Smooth muscle cell (in vitro differentiated cells): Measurements from ENCODE around the gene RASA3. TPM values are rescaled to one million over a fixed set of nuclear protein-coding genes. Genes with fewer than 3 reads are reported as not detected.

Source experiments
- DNase-seq: peaks from one replicate; lab custom pipeline; 2025; ENCODE audit not compliant: unreplicated experiment; lab: John Stamatoyannopoulos, UW
- H2AFZ ChIP-seq: fragments of 200-600 bp; sonication (generic); 2 replicates; pipeline ENCODE4 v1.6.0; 2016; ENCODE audit warnings: antibody characterized with exemption, low read depth, mild to moderate bottlenecking
- H3F3A ChIP-seq: fragments of 200-600 bp; sonication (generic); 2 replicates; pipeline ENCODE4 v1.6.0; 2017; ENCODE audit warnings: antibody characterized with exemption, low read depth
- H3K27ac ChIP-seq: fragments of 200-600 bp; sonication (generic); 2 replicates; pipeline ENCODE4 v1.5.1; 2016; ENCODE audit warnings: low read depth, mild to moderate bottlenecking
- H3K27me3 ChIP-seq: fragments of 200-600 bp; sonication (generic); 2 replicates; pipeline ENCODE4 v1.6.1; 2016; ENCODE audit warnings: low read depth, mild to moderate bottlenecking
- H3K36me3 ChIP-seq: fragments of 200-600 bp; sonication (generic); 2 replicates; pipeline ENCODE4 v1.5.1; 2016; ENCODE audit warnings: low read depth
- H3K4me1 ChIP-seq: fragments of 200-600 bp; sonication (generic); 2 replicates; pipeline ENCODE4 v1.5.1; 2016; ENCODE audit warnings: low read depth
- H3K4me2 ChIP-seq: fragments of 200-600 bp; sonication (generic); 2 replicates; pipeline ENCODE4 v1.6.0; 2016; ENCODE audit warnings: mild to moderate bottlenecking
- H3K4me3 ChIP-seq: fragments of 200-600 bp; sonication (generic); 2 replicates; pipeline ENCODE4 v1.5.1; 2016; ENCODE audit warnings: mild to moderate bottlenecking
- H3K79me2 ChIP-seq: fragments of 200-600 bp; sonication (generic); 2 replicates; pipeline ENCODE4 v1.6.0; 2016; ENCODE audit warnings: low read depth, mild to moderate bottlenecking
- H3K9ac ChIP-seq: fragments of 200-600 bp; sonication (generic); 2 replicates; pipeline ENCODE4 v1.6.0; 2016; ENCODE audit warnings: low read depth
- H3K9me3 ChIP-seq: fragments of 200-600 bp; sonication (generic); replicated peaks from 2 replicates; pipeline ENCODE4 v1.5.1; 2016; ENCODE audit warnings: low read depth
- H4K20me1 ChIP-seq: fragments of 200-600 bp; sonication (generic); 2 replicates; pipeline ENCODE4 v1.6.0; 2016; ENCODE audit warnings: low read depth
- WGBS: methylation state at CpG from one replicate; pipeline ENCODE4 v1.1.7; 2016; ENCODE audit warnings: low lambda C conversion rate; 5-methylcytosine and 5-hydroxymethylcytosine counted together
- polyA plus RNA-seq: library from polyadenylated mRNA; unstranded; fragments of >200 nt; fragmentation: Nextera tagmentation; extraction: Ambion mirVana; gene quantifications from 2 replicates; pipeline ENCODE4 v1.2.1, GENCODE V29; 2016
- total RNA-seq: library from RNA; depleted of rRNA; stranded (reverse); fragments of >200 nt; gene quantifications from 2 replicates; pipeline ENCODE4 v1.2.3, GENCODE V29; 2014
- TF ChIP-seq, protein P1 (sequence below): fragments of 200-600 bp; sonication (generic); IDR thresholded peaks from 2 replicates; pipeline ENCODE4 v1.5.1; 2017; ENCODE audit warnings: borderline replicate concordance, mild to moderate bottlenecking, antibody characterized with exemption; ENCODE audit not compliant: insufficient read depth, poor library complexity, severe bottlenecking

The RASA3 gene
- total and polyA plus RNA-seq, 2 experiments from 2014 or later: 21.3 to 26.8 TPM

GRCh38 chr13:113939129-113939943 is 193.1 kb downstream of the RASA3 start:
- Histone ChIP-seq H3K9ac (no peak overlapping the region), H3K4me1 (no peaks in the 10 kb centered on the region), H3F3A (no peaks in the 10 kb centered on the region), H3K27ac (no peak overlapping the region), H4K20me1 (no peaks in the 10 kb centered on the region), H3K4me3 (no peak overlapping the region), H3K79me2 (no peaks in the 10 kb centered on the region), H2AFZ (no peak overlapping the region), H3K4me2 (no peak overlapping the region), H3K27me3 (no peaks in the 10 kb centered on the region), H3K36me3 (no peaks in the 10 kb centered on the region), H3K9me3 (no peaks in the 10 kb centered on the region)
- DNase-seq: no peak
- TF ChIP-seq, protein P1, sequence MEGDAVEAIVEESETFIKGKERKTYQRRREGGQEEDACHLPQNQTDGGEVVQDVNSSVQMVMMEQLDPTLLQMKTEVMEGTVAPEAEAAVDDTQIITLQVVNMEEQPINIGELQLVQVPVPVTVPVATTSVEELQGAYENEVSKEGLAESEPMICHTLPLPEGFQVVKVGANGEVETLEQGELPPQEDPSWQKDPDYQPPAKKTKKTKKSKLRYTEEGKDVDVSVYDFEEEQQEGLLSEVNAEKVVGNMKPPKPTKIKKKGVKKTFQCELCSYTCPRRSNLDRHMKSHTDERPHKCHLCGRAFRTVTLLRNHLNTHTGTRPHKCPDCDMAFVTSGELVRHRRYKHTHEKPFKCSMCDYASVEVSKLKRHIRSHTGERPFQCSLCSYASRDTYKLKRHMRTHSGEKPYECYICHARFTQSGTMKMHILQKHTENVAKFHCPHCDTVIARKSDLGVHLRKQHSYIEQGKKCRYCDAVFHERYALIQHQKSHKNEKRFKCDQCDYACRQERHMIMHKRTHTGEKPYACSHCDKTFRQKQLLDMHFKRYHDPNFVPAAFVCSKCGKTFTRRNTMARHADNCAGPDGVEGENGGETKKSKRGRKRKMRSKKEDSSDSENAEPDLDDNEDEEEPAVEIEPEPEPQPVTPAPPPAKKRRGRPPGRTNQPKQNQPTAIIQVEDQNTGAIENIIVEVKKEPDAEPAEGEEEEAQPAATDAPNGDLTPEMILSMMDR: no peak
- 92% methylated on average over 27 of the region's 28 CpGs for WGBS

- Histone ChIP-seq H3K27me3 (no peaks in the 10 kb centered on the region), H3K9me3 (no peaks in the 10 kb centered on the region), H4K20me1 (no peaks in the 10 kb centered on the region), H3K4me3 (no peak overlapping the region), H3K79me2 (no peaks in the 10 kb centered on the region), H3K27ac (no peak overlapping the region), H3F3A (no peaks in the 10 kb centered on the region), H3K9ac (no peak overlapping the region), H3K4me2 (no peak overlapping the region), H3K36me3 (no peaks in the 10 kb centered on the region), H2AFZ (no peak overlapping the region), H3K4me1 (no peaks in the 10 kb centered on the region)
- WGBS: 85% methylated on average over 11 of the region's 11 CpGs
- DNase-seq: no peak
- TF ChIP-seq, protein P1: no peak
Observed at GRCh38 chr13:113938716-113939115, 193.7 kb downstream of the RASA3 start.

GRCh38 chr13:113938246-113938645 is 194.2 kb downstream of the RASA3 start:
- Histone ChIP-seq H3K9ac (no peak overlapping the region), H3K4me2 (no peak overlapping the region), H3K4me1 (no peaks in the 10 kb centered on the region), H3F3A (no peaks in the 10 kb centered on the region), H3K27ac (no peak overlapping the region), H3K79me2 (no peaks in the 10 kb centered on the region), H3K9me3 (no peaks in the 10 kb centered on the region), H3K27me3 (no peaks in the 10 kb centered on the region), H3K36me3 (no peaks in the 10 kb centered on the region), H4K20me1 (no peaks in the 10 kb centered on the region), H2AFZ (no peak overlapping the region), H3K4me3 (no peak overlapping the region)
- 87% methylated on average over 7 of the region's 7 CpGs for WGBS
- TF ChIP-seq, protein P1: no peak
- DNase-seq: no peak
